Osteoblast (primary cell): ENCODE data around the gene ST6GALNAC3. TPM values are rescaled to one million over a fixed set of nuclear protein-coding genes. Genes with fewer than 3 reads are reported as not detected.

Experiments
- DNase-seq: peaks from one replicate; pipeline ENCODE4 v3.0.0; 2011; ENCODE audit warnings: low spot score, mixed read lengths; ENCODE audit not compliant: insufficient read length; ENCODE audit errors: missing footprints
- H2AFZ ChIP-seq: 2 replicates; pipeline ENCODE4 v1.6.0; 2011; ENCODE audit warnings: mild to moderate bottlenecking, low read length
- H3K27ac ChIP-seq: 2 replicates; pipeline ENCODE4 v1.5.1; 2011; ENCODE audit warnings: mild to moderate bottlenecking, low read depth, low read length, moderate library complexity
- H3K27me3 ChIP-seq: 2 replicates; pipeline ENCODE4 v1.6.0; 2012; ENCODE audit warnings: mild to moderate bottlenecking, control low read depth, inconsistent platforms, low read length, moderate library complexity; ENCODE audit not compliant: insufficient read depth
- H3K36me3 ChIP-seq: 2 replicates; pipeline ENCODE4 v1.5.1; 2011; ENCODE audit warnings: mild to moderate bottlenecking, low read length, control low read depth, moderate library complexity; ENCODE audit not compliant: insufficient read depth
- H3K4me1 ChIP-seq: 2 replicates; pipeline ENCODE4 v1.5.1; 2011; ENCODE audit warnings: mild to moderate bottlenecking, low read length, control low read depth, moderate library complexity; ENCODE audit not compliant: insufficient read depth
- H3K4me2 ChIP-seq: 2 replicates; pipeline ENCODE4 v1.6.0; 2011; ENCODE audit warnings: mild to moderate bottlenecking, low read length; ENCODE audit not compliant: insufficient read depth
- H3K4me3 ChIP-seq: fragments of 200-600 bp; sonication (generic); 3 replicates; pipeline ENCODE4 v1.5.1; 2012; ENCODE audit warnings: mild to moderate bottlenecking, low read length, inconsistent platforms; ENCODE audit not compliant: insufficient read depth
- H3K79me2 ChIP-seq: 2 replicates; pipeline ENCODE4 v1.6.0; 2012; ENCODE audit warnings: mild to moderate bottlenecking, low read length, control low read depth, inconsistent platforms; ENCODE audit not compliant: insufficient read depth
- H3K9me3 ChIP-seq: 2 replicates; pipeline ENCODE4 v1.5.1; 2011; ENCODE audit warnings: low read depth, low read length, control low read depth
- H4K20me1 ChIP-seq: 2 replicates; pipeline ENCODE4 v1.6.0; 2012; ENCODE audit warnings: mild to moderate bottlenecking, low read length, control low read depth; ENCODE audit not compliant: insufficient read depth
- CTCF ChIP-seq: IDR thresholded peaks from 2 replicates; pipeline ENCODE4 v1.5.1; 2011; ENCODE audit warnings: mild to moderate bottlenecking, low read depth, low read length, moderate library complexity; ENCODE audit errors: extremely low read depth
- total RNA-seq: library from RNA; depleted of rRNA; stranded (reverse); fragments of >200 nt; gene quantifications from 2 replicates; pipeline ENCODE4 v1.2.3, GENCODE V29; 2012

The ST6GALNAC3 gene
- total RNA-seq, 1 donor = not detected

GRCh38 chr1:76209238-76209637 is 134.7 kb downstream of the ST6GALNAC3 start:
- Histone ChIP-seq H3K27ac (no peak overlapping the region), H3K9me3 (no peaks in the 10 kb centered on the region), H2AFZ (no peak overlapping the region), H3K36me3 (no peaks in the 10 kb centered on the region), H3K4me1 (no peaks in the 10 kb centered on the region), H3K79me2 (no peaks in the 10 kb centered on the region), H3K4me2 (no peak overlapping the region), H3K4me3 (no peak overlapping the region), H3K27me3 (no peaks in the 10 kb centered on the region), H4K20me1 (no peaks in the 10 kb centered on the region)
- TF ChIP-seq CTCF = no peak
- DNase-seq = no peak

- no peaks in the 10 kb centered on the region for H3K9me3 ChIP-seq
- no peak overlapping the region for H3K4me2 ChIP-seq
- no peak overlapping the region for H2AFZ ChIP-seq
- no peak for DNase-seq
- no peaks in the 10 kb centered on the region for H3K4me1 ChIP-seq
- no peaks in the 10 kb centered on the region for H3K79me2 ChIP-seq
- H4K20me1 ChIP-seq = no peaks in the 10 kb centered on the region
- H3K27me3 ChIP-seq = no peaks in the 10 kb centered on the region
- TF ChIP-seq CTCF = no peak
- no peak overlapping the region for H3K27ac ChIP-seq
- H3K4me3 ChIP-seq = no peak overlapping the region
- H3K36me3 ChIP-seq = no peaks in the 10 kb centered on the region
Observed at GRCh38 chr1:76209648-76210047, 135.1 kb downstream of the ST6GALNAC3 start.

GRCh38 chr1:76210160-76210559 is 135.6 kb downstream of the ST6GALNAC3 start:
- H4K20me1 ChIP-seq = no peaks in the 10 kb centered on the region
- H3K9me3 ChIP-seq = no peaks in the 10 kb centered on the region
- H3K27me3 ChIP-seq = no peaks in the 10 kb centered on the region
- H3K27ac ChIP-seq = no peak overlapping the region
- H3K4me3 ChIP-seq = no peak overlapping the region
- DNase-seq = no peak
- no peak overlapping the region for H3K4me2 ChIP-seq
- TF ChIP-seq CTCF = no peak
- H3K79me2 ChIP-seq = no peaks in the 10 kb centered on the region
- H2AFZ ChIP-seq = no peak overlapping the region
- H3K36me3 ChIP-seq = no peaks in the 10 kb centered on the region
- no peaks in the 10 kb centered on the region for H3K4me1 ChIP-seq

GRCh38 chr1:76218888-76219287 is 144.3 kb downstream of the ST6GALNAC3 start:
- no peak overlapping the region for H3K4me2 ChIP-seq
- no peaks in the 10 kb centered on the region for H3K9me3 ChIP-seq
- no peaks in the 10 kb centered on the region for H3K27me3 ChIP-seq
- H3K79me2 ChIP-seq = no peaks in the 10 kb centered on the region
- H4K20me1 ChIP-seq = no peaks in the 10 kb centered on the region
- H2AFZ ChIP-seq = no peak overlapping the region
- no peaks in the 10 kb centered on the region for H3K4me1 ChIP-seq
- no peak for TF ChIP-seq CTCF
- H3K36me3 ChIP-seq = no peaks in the 10 kb centered on the region
- H3K27ac ChIP-seq = no peak overlapping the region
- DNase-seq = no peak
- no peak overlapping the region for H3K4me3 ChIP-seq
